Neutrophil (primary cell): Measurements from ENCODE around the gene BAIAP3.

Experiments used
- H3K27ac ChIP-seq: fragments of 200-600 bp; sonication (generic); 2 replicates; pipeline ENCODE4 v1.5.1; 2016; ENCODE audit warnings: mild to moderate bottlenecking, moderate library complexity
- H3K27me3 ChIP-seq: fragments of 200-600 bp; sonication (generic); 2 replicates; pipeline ENCODE4 v1.6.0; 2016; ENCODE audit warnings: mild to moderate bottlenecking
- H3K36me3 ChIP-seq: fragments of 200-600 bp; sonication (generic); 2 replicates; pipeline ENCODE4 v1.5.1; 2017
- H3K4me1 ChIP-seq, 2 experiments: fragments of 200-600 bp in 1 of 2; sonication (generic) in 1 of 2; 1 replicate in 1 of 2; 2 replicates in 1 of 2; pipeline versions ENCODE4 v1.5.1 to v1.6.1; 2013 to 2016; ENCODE audit warnings: low read depth in 1 of 2, low read length in 1 of 2, mild to moderate bottlenecking in 1 of 2, moderate library complexity in 1 of 2; ENCODE audit not compliant: control insufficient read depth in 1 of 2, insufficient read depth in 1 of 2
- H3K4me3 ChIP-seq, 2 experiments: fragments of 200-600 bp in 1 of 2; sonication (generic) in 1 of 2; 1 replicate in 1 of 2; 2 replicates in 1 of 2; pipeline ENCODE4 v1.5.1; 2013 to 2016; ENCODE audit warnings: low read depth in 1 of 2, low read length in 1 of 2, mild to moderate bottlenecking in 1 of 2, moderate library complexity in 1 of 2
- H3K9me3 ChIP-seq: fragments of 200-600 bp; sonication (generic); 2 replicates; pipeline ENCODE4 v1.5.1; 2016
- CTCF ChIP-seq: fragments of 200-600 bp; sonication (generic); IDR thresholded peaks from 2 replicates; pipeline ENCODE4 v1.5.1; 2016; ENCODE audit warnings: antibody characterized with exemption

The BAIAP3 gene

DNA sequence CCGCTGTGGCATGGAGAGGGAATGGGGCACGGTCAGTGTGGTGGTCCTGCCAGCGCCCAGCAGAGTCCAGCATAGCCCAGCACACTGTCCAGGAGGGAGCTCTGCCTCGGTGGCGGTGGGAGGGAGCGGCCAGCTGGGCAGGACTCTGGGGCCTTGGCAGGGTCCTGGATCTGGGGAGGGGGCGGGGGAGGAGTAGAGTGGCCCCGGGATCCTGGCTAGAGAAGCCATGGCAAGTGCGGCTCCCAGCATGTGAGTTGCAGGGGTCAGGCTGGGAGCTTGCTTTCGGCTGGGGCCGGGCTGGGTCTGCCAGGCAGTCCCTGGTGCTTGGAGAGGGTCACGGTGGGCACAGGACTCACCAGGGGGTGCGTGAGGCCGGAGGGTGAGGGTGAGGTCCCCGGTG is 22.1 kb downstream of the BAIAP3 start:
- no peak for TF ChIP-seq CTCF
- no peak overlapping the region for H3K27ac ChIP-seq
- no peak overlapping the region for H3K4me3 ChIP-seq
- H3K4me1 ChIP-seq, result peaks cover 23% of the 10 kb centered on the region in 2 experiments
- no peaks in the 10 kb centered on the region for H3K9me3 ChIP-seq
- H3K36me3 ChIP-seq, result peaks cover 29% of the 10 kb centered on the region
- H3K27me3 ChIP-seq, result no peaks in the 10 kb centered on the region

GRCh38 chr16:1356061-1356900 is 22.8 kb downstream of the BAIAP3 start:
- Histone ChIP-seq H3K27ac (no peak overlapping the region), H3K27me3 (no peaks in the 10 kb centered on the region), H3K4me1 (peaks cover 16% of the 10 kb centered on the region in 2 experiments), H3K4me3 (no peak overlapping the region), H3K36me3 (peaks cover 34% of the 10 kb centered on the region), H3K9me3 (no peaks in the 10 kb centered on the region)
- no peak for TF ChIP-seq CTCF

- Histone ChIP-seq H3K4me3 (no peak overlapping the region), H3K36me3 (peaks cover 51% of the 10 kb centered on the region), H3K9me3 (no peaks in the 10 kb centered on the region), H3K27me3 (no peaks in the 10 kb centered on the region), H3K4me1 (peaks cover 2 to 4% of the 10 kb centered on the region in 2 experiments), H3K27ac (no peak overlapping the region)
- TF ChIP-seq CTCF, result no peak
Measured at GRCh38 chr16:1357906-1358566, 24.6 kb downstream of the BAIAP3 start.

DNA sequence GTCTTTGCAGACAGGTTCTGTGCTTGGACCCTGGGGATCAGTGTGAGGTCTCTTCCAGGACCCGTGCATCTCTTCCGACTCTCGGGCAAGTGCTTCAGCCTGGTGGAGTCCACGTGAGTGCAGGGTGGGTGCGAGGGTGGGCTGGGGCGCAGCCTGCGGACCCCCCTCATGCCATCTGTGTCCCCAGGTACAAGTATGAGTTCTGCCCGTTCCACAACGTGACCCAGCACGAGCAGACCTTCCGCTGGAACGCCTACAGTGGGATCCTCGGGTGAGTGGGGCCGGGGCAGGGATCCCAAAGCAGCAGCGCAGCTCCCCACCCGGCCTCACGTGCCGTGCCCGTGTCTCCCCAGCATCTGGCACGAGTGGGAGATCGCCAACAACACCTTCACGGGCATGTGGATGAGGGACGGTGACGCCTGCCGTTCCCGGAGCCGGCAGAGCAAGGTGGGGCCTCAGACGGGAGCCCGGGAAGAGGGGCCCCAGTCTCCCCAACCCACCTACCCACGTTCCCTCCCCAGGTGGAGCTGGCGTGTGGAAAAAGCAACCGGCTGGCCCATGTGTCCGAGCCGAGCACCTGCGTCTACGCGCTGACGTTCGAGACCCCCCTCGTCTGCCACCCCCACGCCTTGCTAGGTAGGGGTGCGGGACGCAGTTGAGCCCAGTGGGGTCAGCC is 28.4 kb downstream of the BAIAP3 start:
- no peak overlapping the region for H3K27ac ChIP-seq
- TF ChIP-seq CTCF, result no peak
- H3K4me1 ChIP-seq, result peaks cover 0 to 4% of the 10 kb centered on the region in 2 experiments
- no peaks in the 10 kb centered on the region for H3K27me3 ChIP-seq
- H3K9me3 ChIP-seq, result no peaks in the 10 kb centered on the region
- H3K4me3 ChIP-seq, result no peak overlapping the region
- H3K36me3 ChIP-seq, result peaks cover 89% of the 10 kb centered on the region

- TF ChIP-seq CTCF, result no peak
- Histone ChIP-seq H3K27ac (no peak overlapping the region), H3K27me3 (no peaks in the 10 kb centered on the region), H3K4me1 (peaks cover 0 to 4% of the 10 kb centered on the region in 2 experiments), H3K36me3 (peaks cover 97% of the 10 kb centered on the region), H3K4me3 (no peak overlapping the region), H3K9me3 (no peaks in the 10 kb centered on the region)
Measured at GRCh38 chr16:1362807-1363206, 29.4 kb downstream of the BAIAP3 start.
